Parathyroid adenoma (tissue), 2 donors: ENCODE data around the gene TM4SF4.
"Not testable (repeated sequence)": the region's sequence is repeated elsewhere in the genome, so short reads cannot be mapped to it uniquely, and the experiment has no call there.

Experiments used
- H2AFZ ChIP-seq: fragments of 300-600 bp; sonication (generic); one replicate; pipeline ENCODE4 v1.7.0; 2017; ENCODE audit warnings: antibody characterized with exemption, mild to moderate bottlenecking
- H3K27ac ChIP-seq: fragments of 300-600 bp; sonication (generic); one replicate; pipeline ENCODE4 v1.7.0; 2017
- H3K27me3 ChIP-seq: fragments of 300-600 bp; sonication (generic); one replicate; pipeline ENCODE4 v1.7.0; 2017; ENCODE audit warnings: low read length; ENCODE audit not compliant: control insufficient read depth, insufficient read depth
- H3K36me3 ChIP-seq: fragments of 300-600 bp; sonication (generic); one replicate; pipeline ENCODE4 v1.7.0; 2017; ENCODE audit warnings: low read length; ENCODE audit not compliant: control insufficient read depth, insufficient read depth
- H3K4me1 ChIP-seq: fragments of 300-600 bp; sonication (generic); one replicate; pipeline ENCODE4 v1.7.0; 2017; ENCODE audit warnings: control low read depth
- H3K4me2 ChIP-seq: fragments of 300-600 bp; sonication (generic); one replicate; pipeline ENCODE4 v1.7.0; 2017; ENCODE audit warnings: low read length
- H3K4me3 ChIP-seq: fragments of 300-600 bp; sonication (generic); one replicate; pipeline ENCODE4 v1.7.0; 2017; ENCODE audit warnings: low read depth, low read length
- H3K79me2 ChIP-seq: fragments of 300-600 bp; sonication (generic); one replicate; pipeline ENCODE4 v1.7.0; 2017; ENCODE audit warnings: control low read depth
- H3K9ac ChIP-seq: fragments of 300-600 bp; sonication (generic); one replicate; pipeline ENCODE4 v1.7.0; 2017; ENCODE audit warnings: mild to moderate bottlenecking
- H3K9me3 ChIP-seq: fragments of 300-600 bp; sonication (generic); one replicate; pipeline ENCODE4 v1.7.0; 2017; ENCODE audit warnings: low read length; ENCODE audit not compliant: control insufficient read depth
- TF ChIP-seq, protein P1 (sequence below): fragments of 300-600 bp; sonication (generic); IDR thresholded peaks from one replicate; pipeline ENCODE4 v1.7.0; 2017; ENCODE audit warnings: antibody characterized with exemption, mild to moderate bottlenecking
- donor health status: primary hyperparathyroidism.

Gene TM4SF4

DNA sequence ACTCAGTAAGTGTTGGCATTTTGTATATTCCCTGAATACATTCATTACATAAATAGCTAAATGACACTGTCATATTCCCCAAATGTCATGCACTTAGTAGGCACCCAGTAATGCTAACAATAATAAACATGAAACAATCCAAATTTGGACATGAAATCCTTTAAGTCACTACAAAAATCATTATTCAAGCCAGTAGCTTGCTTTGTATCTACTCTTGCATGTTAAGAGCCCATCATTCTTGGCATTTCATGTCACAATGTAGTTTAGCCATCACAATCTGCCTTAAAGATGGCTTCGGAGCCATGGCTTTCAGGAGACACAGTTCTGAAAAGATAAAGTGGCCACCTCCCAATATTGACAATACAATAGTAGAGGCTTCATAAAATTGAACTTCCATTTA is 32.9 kb upstream of the TM4SF4 start:
- Histone ChIP-seq H3K4me1 (no peaks in the 10 kb centered on the region), H2AFZ (no peak overlapping the region), H3K4me3 (no peak overlapping the region), H3K36me3 (no peaks in the 10 kb centered on the region), H3K27ac (no peak overlapping the region), H3K9ac (no peak overlapping the region), H3K79me2 (no peaks in the 10 kb centered on the region), H3K27me3 (no peaks in the 10 kb centered on the region), H3K9me3 (no peaks in the 10 kb centered on the region), H3K4me2 (no peak overlapping the region)
- TF ChIP-seq, protein P1, sequence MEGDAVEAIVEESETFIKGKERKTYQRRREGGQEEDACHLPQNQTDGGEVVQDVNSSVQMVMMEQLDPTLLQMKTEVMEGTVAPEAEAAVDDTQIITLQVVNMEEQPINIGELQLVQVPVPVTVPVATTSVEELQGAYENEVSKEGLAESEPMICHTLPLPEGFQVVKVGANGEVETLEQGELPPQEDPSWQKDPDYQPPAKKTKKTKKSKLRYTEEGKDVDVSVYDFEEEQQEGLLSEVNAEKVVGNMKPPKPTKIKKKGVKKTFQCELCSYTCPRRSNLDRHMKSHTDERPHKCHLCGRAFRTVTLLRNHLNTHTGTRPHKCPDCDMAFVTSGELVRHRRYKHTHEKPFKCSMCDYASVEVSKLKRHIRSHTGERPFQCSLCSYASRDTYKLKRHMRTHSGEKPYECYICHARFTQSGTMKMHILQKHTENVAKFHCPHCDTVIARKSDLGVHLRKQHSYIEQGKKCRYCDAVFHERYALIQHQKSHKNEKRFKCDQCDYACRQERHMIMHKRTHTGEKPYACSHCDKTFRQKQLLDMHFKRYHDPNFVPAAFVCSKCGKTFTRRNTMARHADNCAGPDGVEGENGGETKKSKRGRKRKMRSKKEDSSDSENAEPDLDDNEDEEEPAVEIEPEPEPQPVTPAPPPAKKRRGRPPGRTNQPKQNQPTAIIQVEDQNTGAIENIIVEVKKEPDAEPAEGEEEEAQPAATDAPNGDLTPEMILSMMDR: no peak

DNA sequence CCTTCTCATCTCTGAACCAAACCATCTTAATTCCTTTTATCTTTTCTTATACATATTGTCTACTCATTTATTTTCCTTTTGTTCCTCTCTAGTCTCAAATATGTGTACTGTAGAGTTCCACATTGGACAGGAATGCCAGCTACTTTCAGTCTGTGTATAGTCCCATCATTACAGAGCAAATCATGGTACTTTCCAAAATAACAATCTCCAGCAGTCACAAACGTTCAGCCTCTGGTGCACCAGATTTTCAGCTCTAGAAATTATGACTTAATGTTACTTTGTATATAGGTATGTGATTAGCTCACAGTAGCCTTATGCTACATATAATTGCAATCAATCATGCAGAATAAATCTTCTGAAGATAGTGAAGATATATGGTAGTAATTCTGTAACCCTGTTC is 32.5 kb upstream of the TM4SF4 start:
- H3K9ac ChIP-seq: no peak overlapping the region
- H3K27me3 ChIP-seq: no peaks in the 10 kb centered on the region
- no peaks in the 10 kb centered on the region for H3K36me3 ChIP-seq
- no peak overlapping the region for H3K27ac ChIP-seq
- TF ChIP-seq, protein P1: no peak
- H2AFZ ChIP-seq: no peak overlapping the region
- H3K4me3 ChIP-seq: no peak overlapping the region
- H3K4me1 ChIP-seq: no peaks in the 10 kb centered on the region
- no peak overlapping the region for H3K4me2 ChIP-seq
- no peaks in the 10 kb centered on the region for H3K9me3 ChIP-seq
- H3K79me2 ChIP-seq: no peaks in the 10 kb centered on the region

DNA sequence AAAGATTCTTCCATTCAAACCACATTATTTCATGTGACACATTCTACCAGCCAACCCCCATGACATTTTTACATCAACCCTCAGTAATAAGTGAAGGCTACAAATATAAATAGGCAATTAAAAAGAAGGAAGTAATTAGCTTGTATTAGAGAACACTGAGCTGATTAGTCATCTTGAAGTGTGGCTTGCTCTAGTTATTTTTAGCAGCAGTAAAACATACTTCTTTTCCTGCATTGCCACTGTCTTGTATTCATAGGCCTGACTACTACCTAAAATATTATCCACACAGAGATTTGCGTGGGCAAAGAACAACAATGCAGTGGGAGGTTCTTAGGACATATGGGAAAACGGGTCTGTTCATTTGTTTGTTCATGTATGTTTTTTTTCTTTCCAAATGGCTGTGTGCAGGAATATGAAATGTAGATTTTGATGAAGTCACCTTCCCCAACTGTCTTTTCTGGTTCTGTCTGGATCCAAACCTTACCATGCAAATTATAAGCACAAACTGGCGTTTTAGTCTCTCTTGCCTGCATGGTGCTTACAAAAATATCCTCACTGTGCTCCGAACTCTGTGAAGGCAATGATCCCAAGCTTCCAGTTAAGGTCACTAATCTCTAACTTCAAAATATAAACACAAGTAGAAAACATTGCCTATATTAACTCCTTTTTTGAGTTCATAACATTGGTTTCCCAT is 31.5 kb upstream of the TM4SF4 start:
- H3K36me3 ChIP-seq: no peaks in the 10 kb centered on the region
- no peak overlapping the region for H3K4me2 ChIP-seq
- H3K27me3 ChIP-seq: no peaks in the 10 kb centered on the region
- TF ChIP-seq, protein P1: no peak
- H3K27ac ChIP-seq: no peak overlapping the region
- no peak overlapping the region for H3K9ac ChIP-seq
- H3K4me1 ChIP-seq: no peaks in the 10 kb centered on the region
- no peaks in the 10 kb centered on the region for H3K79me2 ChIP-seq
- no peak overlapping the region for H2AFZ ChIP-seq
- no peaks in the 10 kb centered on the region for H3K9me3 ChIP-seq
- H3K4me3 ChIP-seq: no peak overlapping the region

DNA sequence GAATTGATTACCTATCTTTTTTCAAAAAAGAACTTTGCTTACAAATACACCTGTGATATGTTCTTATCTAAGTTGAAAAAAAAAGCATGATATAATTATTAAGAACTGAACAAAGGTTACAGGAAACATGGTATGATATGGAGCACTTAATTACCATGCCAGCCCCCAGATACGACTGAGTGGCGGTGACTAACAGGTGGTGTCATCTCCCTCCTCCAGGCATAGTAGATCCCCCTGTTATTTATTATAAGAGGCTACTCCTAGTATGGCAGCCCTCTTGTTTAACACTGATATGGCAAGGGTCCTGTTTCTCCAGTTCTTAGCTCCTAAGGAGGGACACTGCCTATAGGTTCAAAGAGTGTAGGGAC is 31.0 kb upstream of the TM4SF4 start:
- Histone ChIP-seq H3K27ac (no peak overlapping the region), H3K9ac (no peak overlapping the region)

DNA sequence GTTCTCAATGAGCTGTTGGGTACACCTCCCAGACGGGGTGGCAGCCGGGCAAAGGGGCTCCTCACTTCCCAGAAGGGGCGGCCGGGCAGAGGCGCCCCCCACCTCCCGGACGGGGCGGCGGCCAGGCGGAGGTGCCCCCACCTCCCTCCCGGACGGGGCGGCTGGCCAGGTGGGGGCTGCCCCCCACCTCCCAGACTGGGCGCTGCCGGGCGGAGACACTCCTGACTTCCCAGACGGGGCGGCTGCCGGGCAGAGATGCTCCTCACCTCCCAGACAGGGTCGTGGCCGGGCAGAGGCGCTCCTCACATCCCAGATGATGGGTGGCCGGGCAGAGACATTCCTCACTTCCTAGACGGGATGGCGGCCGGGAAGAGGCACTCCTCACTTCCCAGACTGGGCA is 29.6 kb upstream of the TM4SF4 start:
- H2AFZ ChIP-seq, H3K4me2 ChIP-seq, H3K4me3 ChIP-seq, H3K9me3 ChIP-seq, H3K4me1 ChIP-seq, H3K36me3 ChIP-seq, H3K27me3 ChIP-seq, H3K79me2 ChIP-seq, H3K27ac ChIP-seq, H3K9ac ChIP-seq: not testable (repeated sequence)

More for the DNA sequence above, 31.0 kb upstream of the TM4SF4 start:
- H3K27me3 ChIP-seq: no peaks in the 10 kb centered on the region
- TF ChIP-seq, protein P1: no peak
- no peaks in the 10 kb centered on the region for H3K79me2 ChIP-seq
- no peak overlapping the region for H3K4me3 ChIP-seq
- H2AFZ ChIP-seq: no peak overlapping the region
- no peak overlapping the region for H3K4me2 ChIP-seq
- no peaks in the 10 kb centered on the region for H3K9me3 ChIP-seq
- no peaks in the 10 kb centered on the region for H3K36me3 ChIP-seq
- H3K4me1 ChIP-seq: peaks cover 2% of the 10 kb centered on the region
